GOT3 (cell line): ENCODE results near the gene CCNQ.

Experiments
- DNase-seq: peaks from one replicate; lab custom pipeline; 2025; ENCODE audit warnings: mixed read lengths; lab: John Stamatoyannopoulos, UW

CCNQ gene

GRCh38 chrX:153637121-153638040 is 38.4 kb upstream of the CCNQ start:
- DNase-seq: no peak

- no peak for DNase-seq
Measured at GRCh38 chrX:153636716-153637115, 37.8 kb upstream of the CCNQ start.

- no peak for DNase-seq
Measured at GRCh38 chrX:153635788-153636668, 37.1 kb upstream of the CCNQ start.

- DNase-seq: no peak
Measured at GRCh38 chrX:153635388-153635787, 36.4 kb upstream of the CCNQ start.

- DNase-seq: no peak
Measured at GRCh38 chrX:153634832-153635231, 35.9 kb upstream of the CCNQ start.

GRCh38 chrX:153634236-153634635 is 35.3 kb upstream of the CCNQ start:
- DNase-seq: no peak

- DNase-seq: no peak
Measured at GRCh38 chrX:153633607-153634180, 34.8 kb upstream of the CCNQ start.

GRCh38 chrX:153633048-153633447 is 34.1 kb upstream of the CCNQ start:
- no peak for DNase-seq

- DNase-seq: no peak
Measured at GRCh38 chrX:153632595-153632946, 33.6 kb upstream of the CCNQ start.

- DNase-seq: no peak
Measured at GRCh38 chrX:153631907-153632594, 33.1 kb upstream of the CCNQ start.

GRCh38 chrX:153631346-153631745 is 32.4 kb upstream of the CCNQ start:
- no peak for DNase-seq

GRCh38 chrX:153628665-153629064 is 29.7 kb upstream of the CCNQ start:
- no peak for DNase-seq

GRCh38 chrX:153628129-153628528 is 29.2 kb upstream of the CCNQ start:
- DNase-seq: no peak

GRCh38 chrX:153627675-153628111 is 28.8 kb upstream of the CCNQ start:
- no peak for DNase-seq

- no peak for DNase-seq
Measured at GRCh38 chrX:153626863-153627674, 28.1 kb upstream of the CCNQ start.

- DNase-seq: no peak
Measured at GRCh38 chrX:153626025-153626633, 27.2 kb upstream of the CCNQ start.

GRCh38 chrX:153625271-153626024 is 26.5 kb upstream of the CCNQ start:
- DNase-seq: no peak

- DNase-seq: no peak
Measured at GRCh38 chrX:153624196-153625091, 25.5 kb upstream of the CCNQ start.
